ENCODE data around the gene YWHAE. TPM values are rescaled to one million over a fixed set of nuclear protein-coding genes. Genes with fewer than 3 reads are reported as not detected.
A peak's percentile ranks its signal among the peaks of the same experiment; 100 is the strongest.

YWHAE gene
- total RNA-seq, 1 experiment from 2014 or later, result 537 TPM

- in situ Hi-C loops (cut with HindIII; ENCODE audit: low pct_unique_long_range_greater_than_20kb, low sequenced_read_pairs) (no loop called here), intact Hi-C loops (cut with micrococcal nuclease; ENCODE audit: unreplicated experiment) (loop anchor here (10.0 kb wide), 1 partner anchor 89 kb away; the partner anchor contains the start of gene CRK)
- Histone ChIP-seq H3K27ac (ENCODE audit: low read length) (no peak overlapping the region; the same call in 1 of the 2 replicates), H3K4me3 (ENCODE audit: low read depth in 2 of 2, low read length in 2 of 2) (no peak overlapping the region), H3K9me3 (ENCODE audit: control insufficient read depth, insufficient read depth, low read depth, low read length) (no peaks in the 10 kb centered on the region), H3K4me1 (ENCODE audit: control insufficient read depth, insufficient read depth, low read length) (peaks cover 42% of the 10 kb centered on the region), H3K36me3 (ENCODE audit: control insufficient read depth, insufficient read depth, low read length) (peaks cover 15% of the 10 kb centered on the region), H3K27me3 (ENCODE audit: control insufficient read depth, insufficient read depth, low read length) (no peaks in the 10 kb centered on the region)
- DNase-seq (ENCODE audit: low read depth, low spot score), result no peak
- ChIA-PET POLR2A (interaction anchor here (0.7 kb wide), 1 partner anchor 31 kb away, joined by 5 read pairs; no protein-coding TSS in a partner anchor), CTCF (interaction anchor here (0.6 to 1.6 kb wide), 5 partner anchors 11 to 150 kb away, joined by 5 to 8 read pairs (median 6); partner anchors contain the start of gene INPP5K)
- no peak for ATAC-seq
- TF ChIP-seq, protein P1, sequence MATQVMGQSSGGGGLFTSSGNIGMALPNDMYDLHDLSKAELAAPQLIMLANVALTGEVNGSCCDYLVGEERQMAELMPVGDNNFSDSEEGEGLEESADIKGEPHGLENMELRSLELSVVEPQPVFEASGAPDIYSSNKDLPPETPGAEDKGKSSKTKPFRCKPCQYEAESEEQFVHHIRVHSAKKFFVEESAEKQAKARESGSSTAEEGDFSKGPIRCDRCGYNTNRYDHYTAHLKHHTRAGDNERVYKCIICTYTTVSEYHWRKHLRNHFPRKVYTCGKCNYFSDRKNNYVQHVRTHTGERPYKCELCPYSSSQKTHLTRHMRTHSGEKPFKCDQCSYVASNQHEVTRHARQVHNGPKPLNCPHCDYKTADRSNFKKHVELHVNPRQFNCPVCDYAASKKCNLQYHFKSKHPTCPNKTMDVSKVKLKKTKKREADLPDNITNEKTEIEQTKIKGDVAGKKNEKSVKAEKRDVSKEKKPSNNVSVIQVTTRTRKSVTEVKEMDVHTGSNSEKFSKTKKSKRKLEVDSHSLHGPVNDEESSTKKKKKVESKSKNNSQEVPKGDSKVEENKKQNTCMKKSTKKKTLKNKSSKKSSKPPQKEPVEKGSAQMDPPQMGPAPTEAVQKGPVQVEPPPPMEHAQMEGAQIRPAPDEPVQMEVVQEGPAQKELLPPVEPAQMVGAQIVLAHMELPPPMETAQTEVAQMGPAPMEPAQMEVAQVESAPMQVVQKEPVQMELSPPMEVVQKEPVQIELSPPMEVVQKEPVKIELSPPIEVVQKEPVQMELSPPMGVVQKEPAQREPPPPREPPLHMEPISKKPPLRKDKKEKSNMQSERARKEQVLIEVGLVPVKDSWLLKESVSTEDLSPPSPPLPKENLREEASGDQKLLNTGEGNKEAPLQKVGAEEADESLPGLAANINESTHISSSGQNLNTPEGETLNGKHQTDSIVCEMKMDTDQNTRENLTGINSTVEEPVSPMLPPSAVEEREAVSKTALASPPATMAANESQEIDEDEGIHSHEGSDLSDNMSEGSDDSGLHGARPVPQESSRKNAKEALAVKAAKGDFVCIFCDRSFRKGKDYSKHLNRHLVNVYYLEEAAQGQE (IDR thresholded peaks at IDR 0.05; ENCODE audit: insufficient read depth in 1 of 2, low read depth in 2 of 2, low read length in 1 of 2), result no peak
- TF ChIP-seq SIN3A (IDR thresholded peaks at IDR 0.05; ENCODE audit: borderline replicate concordance, insufficient read depth, low read depth, low read length), result no peak
- TF ChIP-seq TCF7L2 (IDR thresholded peaks at IDR 0.05; ENCODE audit: low read depth, low read length), result no peak
- no peak for TF ChIP-seq POLR2AphosphoS5 (IDR thresholded peaks at IDR 0.05; ENCODE audit: low read depth, low read length)
- BruUV-seq (replicated peaks), result no TSS peak
These were observed 33.8 kb downstream of the YWHAE start for GRCh38 chr17:1366234-1366633.

- ATAC-seq, result peak; percentile 81
- no peak overlapping the region for H3K4me3 ChIP-seq (ENCODE audit: low read depth in 2 of 2, low read length in 2 of 2)
- TF ChIP-seq, protein P2, sequence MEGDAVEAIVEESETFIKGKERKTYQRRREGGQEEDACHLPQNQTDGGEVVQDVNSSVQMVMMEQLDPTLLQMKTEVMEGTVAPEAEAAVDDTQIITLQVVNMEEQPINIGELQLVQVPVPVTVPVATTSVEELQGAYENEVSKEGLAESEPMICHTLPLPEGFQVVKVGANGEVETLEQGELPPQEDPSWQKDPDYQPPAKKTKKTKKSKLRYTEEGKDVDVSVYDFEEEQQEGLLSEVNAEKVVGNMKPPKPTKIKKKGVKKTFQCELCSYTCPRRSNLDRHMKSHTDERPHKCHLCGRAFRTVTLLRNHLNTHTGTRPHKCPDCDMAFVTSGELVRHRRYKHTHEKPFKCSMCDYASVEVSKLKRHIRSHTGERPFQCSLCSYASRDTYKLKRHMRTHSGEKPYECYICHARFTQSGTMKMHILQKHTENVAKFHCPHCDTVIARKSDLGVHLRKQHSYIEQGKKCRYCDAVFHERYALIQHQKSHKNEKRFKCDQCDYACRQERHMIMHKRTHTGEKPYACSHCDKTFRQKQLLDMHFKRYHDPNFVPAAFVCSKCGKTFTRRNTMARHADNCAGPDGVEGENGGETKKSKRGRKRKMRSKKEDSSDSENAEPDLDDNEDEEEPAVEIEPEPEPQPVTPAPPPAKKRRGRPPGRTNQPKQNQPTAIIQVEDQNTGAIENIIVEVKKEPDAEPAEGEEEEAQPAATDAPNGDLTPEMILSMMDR (IDR thresholded peaks at IDR 0.05), result peak; percentile 91
- TF ChIP-seq POLR2AphosphoS5 (IDR thresholded peaks at IDR 0.05; ENCODE audit: low read depth, low read length), result no peak
- no TSS peak for BruUV-seq (replicated peaks)
- no peaks in the 10 kb centered on the region for H3K27me3 ChIP-seq (ENCODE audit: control insufficient read depth, insufficient read depth, low read length)
- DNase-seq (ENCODE audit: low read depth, low spot score), result peak; percentile 45
- in situ Hi-C loops (cut with HindIII; ENCODE audit: low pct_unique_long_range_greater_than_20kb, low sequenced_read_pairs) (no loop called here), intact Hi-C loops (cut with micrococcal nuclease; ENCODE audit: unreplicated experiment) (loop anchor here (10.0 kb wide), 1 partner anchor 89 kb away; the partner anchor contains the start of gene CRK)
- H3K9me3 ChIP-seq (ENCODE audit: control insufficient read depth, insufficient read depth, low read depth, low read length), result no peaks in the 10 kb centered on the region
- ChIA-PET CTCF (interaction anchor here (0.5 to 1.6 kb wide), 11 partner anchors 9 to 150 kb away, joined by 3 to 8 read pairs (median 5); partner anchors contain the start of gene INPP5K), POLR2A (interaction anchor here (0.6 to 0.7 kb wide), 2 partner anchors 30 to 32 kb away, joined by 5 to 6 read pairs; no protein-coding TSS in a partner anchor)
- H3K36me3 ChIP-seq (ENCODE audit: control insufficient read depth, insufficient read depth, low read length), result peaks cover 18% of the 10 kb centered on the region
- peaks cover 47% of the 10 kb centered on the region for H3K4me1 ChIP-seq (ENCODE audit: control insufficient read depth, insufficient read depth, low read length)
- peak overlapping the region; percentile 50; the same call in 1 of the 2 replicates for H3K27ac ChIP-seq (ENCODE audit: low read length)
These were observed 34.5 kb downstream of the YWHAE start for GRCh38 chr17:1365445-1366039.

- H3K9me3 ChIP-seq (ENCODE audit: control insufficient read depth, insufficient read depth, low read depth, low read length), result no peaks in the 10 kb centered on the region
- ChIA-PET CTCF (no interaction called here), POLR2A (no interaction called here)
- ATAC-seq, result no peak
- in situ Hi-C loops (cut with HindIII; ENCODE audit: low pct_unique_long_range_greater_than_20kb, low sequenced_read_pairs) (no loop called here), intact Hi-C loops (cut with micrococcal nuclease; ENCODE audit: unreplicated experiment) (loop anchor here (10.0 kb wide), 1 partner anchor 92 kb away; the partner anchor contains the start of gene CRK)
- H3K27ac ChIP-seq (ENCODE audit: low read length), result no peak overlapping the region
- peaks cover 18% of the 10 kb centered on the region for H3K36me3 ChIP-seq (ENCODE audit: control insufficient read depth, insufficient read depth, low read length)
- no TSS peak for BruUV-seq (replicated peaks)
- no peak for DNase-seq (ENCODE audit: low read depth, low spot score)
- H3K27me3 ChIP-seq (ENCODE audit: control insufficient read depth, insufficient read depth, low read length), result no peaks in the 10 kb centered on the region
- H3K4me3 ChIP-seq (ENCODE audit: low read depth in 2 of 2, low read length in 2 of 2), result no peak overlapping the region
- TF ChIP-seq SIN3A (IDR thresholded peaks at IDR 0.05; ENCODE audit: borderline replicate concordance, insufficient read depth, low read depth, low read length) (no peak), POLR2AphosphoS5 (IDR thresholded peaks at IDR 0.05; ENCODE audit: low read depth, low read length) (no peak), TCF7L2 (IDR thresholded peaks at IDR 0.05; ENCODE audit: low read depth, low read length) (no peak)
- TF ChIP-seq, protein P1 (IDR thresholded peaks at IDR 0.05; ENCODE audit: insufficient read depth in 1 of 2, low read depth in 2 of 2, low read length in 1 of 2), result no peak
- TF ChIP-seq, protein P2 (IDR thresholded peaks at IDR 0.05), result no peak
- H3K4me1 ChIP-seq (ENCODE audit: control insufficient read depth, insufficient read depth, low read length), result peaks cover 36% of the 10 kb centered on the region
These were observed 37.1 kb downstream of the YWHAE start for GRCh38 chr17:1362964-1363363.

Data from Panc1 (cell line).